H9 (cell line): ENCODE results near the gene SH2B2. TPM values are rescaled to one million over a fixed set of nuclear protein-coding genes. Genes with fewer than 3 reads are reported as not detected.

Experiments
- DNase-seq: peaks from one replicate; pipeline ENCODE4 v3.0.0-alpha.2; 2017
- H2AFZ ChIP-seq: one replicate; pipeline ENCODE4 v1.6.1; 2013; ENCODE audit warnings: mild to moderate bottlenecking, low read length, control low read depth, moderate library complexity
- H2AK5ac ChIP-seq: 2 replicates; pipeline ENCODE4 v1.6.1; 2013; ENCODE audit warnings: low read length, control low read depth, mixed read lengths; ENCODE audit not compliant: insufficient read length
- H2BK120ac ChIP-seq: one replicate; pipeline ENCODE4 v1.6.1; 2013; ENCODE audit warnings: low read depth, mild to moderate bottlenecking, low read length, control low read depth, inconsistent platforms; ENCODE audit not compliant: poor library complexity, severe bottlenecking
- H2BK12ac ChIP-seq: 2 replicates; pipeline ENCODE4 v1.6.1; 2013; ENCODE audit warnings: low read length, control low read depth, mixed read lengths, low read depth; ENCODE audit not compliant: insufficient read length
- H2BK15ac ChIP-seq: 2 replicates; pipeline ENCODE4 v1.6.1; 2013; ENCODE audit warnings: low read depth, low read length, control low read depth
- H2BK20ac ChIP-seq: one replicate; pipeline ENCODE4 v1.6.1; 2013; ENCODE audit warnings: low read depth, mild to moderate bottlenecking, low read length, control low read depth, inconsistent platforms; ENCODE audit not compliant: poor library complexity, severe bottlenecking
- H2BK5ac ChIP-seq: 2 replicates; pipeline ENCODE4 v1.6.1; 2013; ENCODE audit warnings: low read length, control low read depth, mixed read lengths; ENCODE audit not compliant: insufficient read length
- H3K14ac ChIP-seq: 2 replicates; pipeline ENCODE4 v1.6.1; 2013; ENCODE audit warnings: low read length, control low read depth; ENCODE audit not compliant: insufficient read depth
- H3K18ac ChIP-seq: 2 replicates; pipeline ENCODE4 v1.6.1; 2013; ENCODE audit warnings: low read depth, mild to moderate bottlenecking, mixed read lengths, low read length, control low read depth; ENCODE audit not compliant: insufficient read length
- H3K23ac ChIP-seq: 2 replicates; pipeline ENCODE4 v1.6.1; 2013; ENCODE audit warnings: low read length, control low read depth, mixed read lengths, low read depth; ENCODE audit not compliant: insufficient read length
- H3K23me2 ChIP-seq: 2 replicates; pipeline ENCODE4 v1.6.1; 2013; ENCODE audit warnings: low read depth, mild to moderate bottlenecking, mixed read lengths, low read length, control low read depth; ENCODE audit not compliant: insufficient read length, poor library complexity, severe bottlenecking
- H3K27ac ChIP-seq: 2 replicates; pipeline ENCODE4 v1.5.1; 2013; ENCODE audit warnings: low read length, control low read depth, mixed read lengths, low read depth; ENCODE audit not compliant: insufficient read length
- H3K27me3 ChIP-seq: 2 replicates; pipeline ENCODE4 v1.6.1; 2013; ENCODE audit warnings: low read length, control low read depth, inconsistent platforms; ENCODE audit not compliant: insufficient read depth
- H3K4ac ChIP-seq: 2 replicates; pipeline ENCODE4 v1.6.1; 2013; ENCODE audit warnings: low read depth, mild to moderate bottlenecking, control low read depth, inconsistent platforms, low read length, moderate library complexity
- H3K4me1 ChIP-seq: 2 replicates; pipeline ENCODE4 v1.6.1; 2013; ENCODE audit warnings: low read length, control low read depth, inconsistent platforms; ENCODE audit not compliant: insufficient read depth
- H3K4me2 ChIP-seq: 2 replicates; pipeline ENCODE4 v1.6.1; 2013; ENCODE audit warnings: low read length, control low read depth, mixed read lengths; ENCODE audit not compliant: insufficient read length, insufficient read depth
- H3K56ac ChIP-seq: 2 replicates; pipeline ENCODE4 v1.6.1; 2013; ENCODE audit warnings: low read depth, mild to moderate bottlenecking, mixed read lengths, low read length, control low read depth; ENCODE audit not compliant: insufficient read length
- H3K79me1 ChIP-seq: 2 replicates; pipeline ENCODE4 v1.6.1; 2013; ENCODE audit warnings: low read depth, mild to moderate bottlenecking, moderate library complexity, low read length, control low read depth, inconsistent platforms; ENCODE audit not compliant: insufficient read depth, poor library complexity, severe bottlenecking
- H3K79me2 ChIP-seq: 2 replicates; pipeline ENCODE4 v1.6.1; 2013; ENCODE audit warnings: low read length, control low read depth, inconsistent platforms; ENCODE audit not compliant: insufficient read depth
- H3K9ac ChIP-seq: 2 replicates; pipeline ENCODE4 v1.6.1; 2013; ENCODE audit warnings: low read length, control low read depth, mixed read lengths; ENCODE audit not compliant: insufficient read length; ENCODE audit errors: extremely low read depth
- H3K9me3 ChIP-seq: one replicate; pipeline ENCODE4 v1.6.1; 2013; ENCODE audit warnings: low read depth, low read length, inconsistent platforms; ENCODE audit not compliant: control insufficient read depth
- H3T11ph ChIP-seq: one replicate; pipeline ENCODE4 v1.6.1; 2013; ENCODE audit warnings: mild to moderate bottlenecking, low read length, control low read depth, inconsistent platforms
- H4K20me1 ChIP-seq: one replicate; pipeline ENCODE4 v1.6.1; 2013; ENCODE audit not compliant: control insufficient read depth, insufficient read length, insufficient read depth
- H4K5ac ChIP-seq: 2 replicates; pipeline ENCODE4 v1.6.1; 2013; ENCODE audit warnings: low read depth, mild to moderate bottlenecking, mixed read lengths, low read length, control low read depth; ENCODE audit not compliant: insufficient read length
- H4K8ac ChIP-seq: replicated peaks from 2 replicates; pipeline ENCODE4 v1.6.1; 2013; ENCODE audit warnings: low read length, control low read depth, mixed read lengths, low read depth; ENCODE audit not compliant: insufficient read length
- H4K91ac ChIP-seq: 2 replicates; pipeline ENCODE4 v1.6.1; 2013; ENCODE audit warnings: low read depth, mild to moderate bottlenecking, moderate library complexity, mixed read lengths, low read length, control low read depth; ENCODE audit not compliant: insufficient read length
- H3K27ac Mint-ChIP-seq, 3 experiments: 2 replicates in 2 of 3; 3 replicates in 1 of 3; pipeline ENCODE4 v1.8.0; 2020 to 2021; ENCODE audit warnings: mixed read lengths in 3 of 3, mild to moderate bottlenecking in 1 of 3, moderate library complexity in 1 of 3
- H3K27me3 Mint-ChIP-seq: 2 replicates; pipeline ENCODE4 v1.8.0; 2021; ENCODE audit warnings: low read depth, mild to moderate bottlenecking, moderate library complexity, mixed read lengths
- H3K36me3 Mint-ChIP-seq, 3 experiments: 2 replicates in 2 of 3; 3 replicates in 1 of 3; pipeline ENCODE4 v1.8.0; 2020 to 2021; ENCODE audit warnings: low read depth in 3 of 3, mixed read lengths in 3 of 3; ENCODE audit not compliant: insufficient read depth in 1 of 3
- H3K4me1 Mint-ChIP-seq, 2 experiments: 2 replicates each; pipeline ENCODE4 v1.8.0; 2020; ENCODE audit warnings: mixed read lengths in 2 of 2
- H3K4me3 Mint-ChIP-seq, 2 experiments: 2 replicates in 1 of 2; 3 replicates in 1 of 2; pipeline ENCODE4 v1.8.0; 2020 to 2021; ENCODE audit warnings: mild to moderate bottlenecking in 2 of 2, mixed read lengths in 2 of 2, moderate library complexity in 1 of 2
- H3K9me3 Mint-ChIP-seq, 2 experiments: 2 replicates in 1 of 2; 3 replicates in 1 of 2; pipeline ENCODE4 v1.8.0; 2020; ENCODE audit warnings: mild to moderate bottlenecking in 2 of 2, mixed read lengths in 2 of 2, moderate library complexity in 1 of 2
- CTCF ChIP-seq: fragments of 200-600 bp; sonication (generic); conservative IDR thresholded peaks from 3 replicates; pipeline ENCODE4 v1.8.0; 2021; ENCODE audit warnings: antibody characterized with exemption, mild to moderate bottlenecking
- WGBS: extraction: QIAGEN DNeasy Blood & Tissue Kit; methylation state at CpG from one replicate; pipeline ENCODE4 v1.1.7; 2013; ENCODE audit warnings: missing lambda C conversion rate, low lambda C conversion rate, mixed read lengths; ENCODE audit not compliant: insufficient read length; ENCODE audit errors: extremely low coverage; 5-methylcytosine and 5-hydroxymethylcytosine counted together
- total RNA-seq: library from RNA; stranded (reverse); gene quantifications from 2 replicates; pipeline ENCODE4 v1.2.1, GENCODE V29; 2021

SH2B2 gene
- total RNA-seq, 1 experiment from 2014 or later = 10.4 TPM

GRCh38 chr7:102288285-102288930 is 1.7 kb downstream of the SH2B2 start:
- Histone ChIP-seq H3K23ac (no peak overlapping the region), H3K56ac (no peak overlapping the region), H4K20me1 (no peaks in the 10 kb centered on the region), H3K4me1 (no peaks in the 10 kb centered on the region), H4K91ac (no peak overlapping the region), H4K8ac (no peak overlapping the region), H3K9me3 (no peaks in the 10 kb centered on the region), H2BK12ac (no peak overlapping the region), H3K14ac (no peak overlapping the region), H3K79me2 (no peaks in the 10 kb centered on the region), H3K79me1 (no peaks in the 10 kb centered on the region), H3K4me2 (peak overlapping the region; percentile 86), H2BK120ac (no peak overlapping the region), H3T11ph (no peak overlapping the region), H3K18ac (no peak overlapping the region), H3K23me2 (peaks cover 13% of the 10 kb centered on the region), H4K5ac (no peak overlapping the region), H2BK5ac (no peak overlapping the region), H3K27ac (no peak overlapping the region), H2AK5ac (no peak overlapping the region), H2BK20ac (no peak overlapping the region), H3K9ac (no peak overlapping the region), H3K4ac (no peak overlapping the region), H3K27me3 (no peaks in the 10 kb centered on the region), H2BK15ac (no peak overlapping the region), H2AFZ (no peak overlapping the region)
- no CpG with 5 or more reads among the region's 10 CpGs for WGBS
- no peaks in the 10 kb centered on the region for H3K36me3 Mint-ChIP-seq
- H3K9me3 Mint-ChIP-seq = no peaks in the 10 kb centered on the region; a peak in 1 of 5 replicates
- H3K4me3 Mint-ChIP-seq = peak overlapping the region; percentile 64 to 81; a peak in 4 of 5 replicates
- peaks cover 21 to 32% of the 10 kb centered on the region in 2 experiments for H3K4me1 Mint-ChIP-seq
- peaks cover 28% of the 10 kb centered on the region for H3K27me3 Mint-ChIP-seq
- TF ChIP-seq CTCF = no peak
- DNase-seq = no peak
- no peak overlapping the region for H3K27ac Mint-ChIP-seq
